HG02798 (cell line): ENCODE results near the gene C3orf20.

Source experiments
- ATAC-seq: cut with Tn5 transposase; IDR thresholded peaks from one replicate; pipeline ENCODE4 v1.9.1; 2021; ENCODE audit warnings: mild to moderate bottlenecking; ENCODE audit not compliant: unreplicated experiment, poor library complexity

Gene C3orf20

DNA sequence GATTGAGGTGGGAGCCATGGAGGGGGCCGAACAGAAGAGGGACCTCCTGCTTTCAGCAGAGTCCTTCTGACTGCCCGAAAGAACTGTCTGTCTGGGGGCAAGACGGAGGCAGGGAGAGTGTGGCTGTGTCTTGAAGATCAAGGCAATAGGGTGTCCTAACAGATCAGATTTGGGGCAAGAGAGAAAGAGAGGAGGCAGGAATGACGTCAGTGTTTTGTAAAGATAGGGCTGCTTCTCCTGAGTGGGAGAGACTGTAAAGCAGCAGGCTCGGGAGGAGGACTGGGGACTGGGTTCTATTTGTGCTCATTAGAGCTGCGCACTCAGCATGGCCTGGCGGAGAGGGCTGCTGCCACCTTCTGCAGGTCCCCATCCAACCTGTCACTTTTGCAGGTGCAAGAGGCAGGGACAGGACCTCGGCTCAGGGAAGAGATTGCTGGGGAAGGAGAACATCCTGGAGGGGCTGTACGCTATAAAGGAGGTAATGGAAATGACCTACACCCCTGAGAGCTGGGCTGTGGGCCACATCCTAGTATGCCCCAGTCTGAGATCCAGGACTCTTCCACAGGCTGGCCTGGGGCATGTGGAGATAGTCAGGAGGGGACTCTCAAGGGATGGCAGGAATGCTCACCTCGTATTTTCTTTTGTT is 114.8 kb downstream of the C3orf20 start:
- no peak for ATAC-seq

DNA sequence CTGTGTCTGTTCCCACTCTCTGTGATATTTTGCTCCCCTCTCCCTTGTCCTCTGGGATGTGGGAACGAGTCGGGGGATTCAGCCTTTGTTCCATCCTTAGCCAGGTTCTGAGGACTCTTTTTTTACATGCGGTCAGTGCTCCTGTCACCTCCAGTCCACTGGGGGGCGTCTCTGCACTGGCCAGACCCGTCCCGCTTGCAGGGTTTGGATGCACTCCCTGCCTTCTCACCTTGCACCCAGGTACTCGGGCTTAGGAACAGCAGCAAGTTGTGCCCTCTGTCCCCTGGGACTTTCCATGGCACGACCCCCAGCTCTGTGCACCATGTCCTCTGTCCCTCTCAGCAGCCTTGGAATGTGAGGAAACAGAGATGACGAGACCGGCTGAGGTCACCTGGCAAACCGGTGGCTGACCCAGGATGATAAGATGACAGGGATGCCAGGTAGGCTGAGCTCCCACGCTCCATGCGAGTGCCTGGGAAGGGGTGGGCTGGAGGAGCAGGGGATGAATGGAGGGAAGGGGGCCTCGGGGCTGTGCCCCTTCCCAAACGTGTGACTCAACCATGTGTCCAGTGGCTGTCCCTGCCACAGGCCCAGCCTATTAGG is 116.5 kb downstream of the C3orf20 start:
- no peak for ATAC-seq

DNA sequence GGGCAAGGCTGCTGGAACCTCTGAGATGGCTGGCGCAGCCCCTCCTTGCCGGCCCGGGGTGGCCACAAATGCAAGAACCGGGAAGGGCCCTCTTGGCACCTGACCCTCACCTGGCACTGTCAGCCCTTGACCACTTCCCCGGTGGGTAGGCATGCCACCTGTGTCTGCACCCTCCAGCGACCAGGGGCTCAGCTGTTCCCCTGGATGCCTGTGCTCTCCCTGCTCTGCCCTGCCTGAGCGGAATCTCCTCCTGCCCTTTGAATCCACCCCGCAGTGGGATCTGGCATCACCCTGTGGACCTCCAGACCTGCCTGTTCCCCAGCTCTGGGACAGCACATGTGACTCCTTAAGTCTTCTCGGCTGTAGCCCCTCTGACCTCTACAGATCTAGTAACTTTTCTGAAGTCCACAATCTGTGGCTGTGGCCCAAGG is 117.8 kb downstream of the C3orf20 start:
- no peak for ATAC-seq

DNA sequence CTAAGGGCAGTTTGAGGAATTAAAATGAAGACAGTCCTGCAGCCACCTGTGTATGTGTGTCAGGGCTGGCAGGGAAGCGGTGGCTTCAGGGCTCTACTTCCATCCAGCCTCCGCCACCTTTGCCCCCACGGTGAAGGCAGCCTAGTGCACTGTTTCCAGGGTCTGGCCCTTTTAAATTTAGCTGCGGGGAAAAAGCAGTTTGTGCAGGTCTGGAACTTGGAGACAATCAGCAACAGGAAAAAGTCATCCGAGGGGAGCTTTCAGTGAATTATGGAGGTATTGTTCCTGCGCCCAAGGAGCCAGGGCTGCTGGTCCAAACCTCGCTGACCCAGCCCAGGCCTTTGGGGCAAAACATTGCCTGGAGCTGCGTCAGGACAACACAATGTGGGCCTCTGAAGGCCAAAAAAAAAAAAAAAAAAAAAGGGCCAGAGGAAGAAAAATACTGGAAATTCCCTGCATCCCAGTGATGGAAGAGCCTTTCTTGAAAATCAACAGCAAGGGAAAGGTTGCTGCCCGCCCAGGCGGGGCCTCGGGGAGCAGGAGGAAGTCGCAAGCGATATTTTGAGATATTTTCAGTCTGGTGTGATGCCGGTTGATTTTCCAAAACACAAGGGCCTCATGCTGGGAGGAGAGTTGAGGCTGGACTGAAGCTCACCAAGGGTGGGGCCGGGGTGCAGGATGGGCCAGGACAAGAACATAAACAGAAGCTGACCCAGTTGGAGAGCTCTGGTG is 118.4 kb downstream of the C3orf20 start:
- no peak for ATAC-seq

DNA sequence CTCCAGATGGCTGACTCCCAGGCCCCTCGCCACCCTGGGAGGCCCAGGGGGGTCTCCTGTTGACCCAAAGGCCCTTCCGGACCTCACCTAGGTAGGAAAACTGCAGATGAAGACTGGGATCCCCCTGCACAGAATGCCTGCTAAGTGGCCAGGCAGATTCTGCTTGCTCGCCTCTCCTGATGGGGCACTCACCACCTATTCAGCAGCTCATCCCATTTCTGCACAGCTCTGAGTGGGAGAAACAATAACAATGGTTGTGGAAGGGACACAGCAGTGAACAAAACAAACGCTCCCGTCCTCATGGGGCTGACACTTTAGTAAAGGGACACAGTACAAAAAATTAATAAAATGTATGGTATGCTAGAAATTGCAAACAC is 118.9 kb downstream of the C3orf20 start:
- no peak for ATAC-seq

DNA sequence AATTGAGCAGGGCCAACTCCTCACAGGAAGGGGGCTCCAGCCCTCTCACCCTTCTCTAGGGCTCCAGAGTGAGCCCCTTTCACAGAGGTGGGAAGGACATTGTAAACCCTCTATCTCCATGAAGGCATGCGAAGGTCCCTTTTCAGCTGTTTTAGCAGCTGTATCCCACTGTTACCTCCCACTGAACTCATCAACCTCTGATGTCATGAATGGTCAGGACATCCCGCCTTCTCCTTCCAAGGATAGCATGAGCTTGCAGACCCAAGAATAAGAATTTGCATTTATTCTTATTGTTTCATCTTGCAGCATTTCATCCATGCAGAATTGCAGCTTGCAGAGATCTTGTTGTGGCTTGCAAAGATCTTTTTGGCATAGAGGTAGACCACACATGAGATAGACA is 119.5 kb downstream of the C3orf20 start:
- no peak for ATAC-seq

DNA sequence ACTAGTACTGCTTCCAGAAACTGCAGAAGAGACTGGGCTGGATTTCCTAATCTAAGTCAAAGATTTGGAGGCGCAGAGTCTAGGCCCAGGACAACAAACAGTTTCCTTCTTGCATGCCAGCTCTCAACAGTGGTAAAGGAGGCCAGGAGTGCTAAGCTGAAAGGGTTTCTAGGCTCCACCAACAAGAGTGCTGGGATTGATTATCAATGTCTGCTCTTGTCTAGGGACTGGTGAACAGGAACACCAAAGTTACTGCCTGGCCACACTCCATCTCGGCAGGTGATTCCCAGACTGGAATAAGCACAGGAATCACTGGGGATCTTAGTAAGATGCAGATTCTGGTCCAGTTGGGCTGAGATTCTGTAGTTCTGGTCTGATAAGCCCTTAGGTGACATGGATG is 121.1 kb downstream of the C3orf20 start:
- no peak for ATAC-seq

DNA sequence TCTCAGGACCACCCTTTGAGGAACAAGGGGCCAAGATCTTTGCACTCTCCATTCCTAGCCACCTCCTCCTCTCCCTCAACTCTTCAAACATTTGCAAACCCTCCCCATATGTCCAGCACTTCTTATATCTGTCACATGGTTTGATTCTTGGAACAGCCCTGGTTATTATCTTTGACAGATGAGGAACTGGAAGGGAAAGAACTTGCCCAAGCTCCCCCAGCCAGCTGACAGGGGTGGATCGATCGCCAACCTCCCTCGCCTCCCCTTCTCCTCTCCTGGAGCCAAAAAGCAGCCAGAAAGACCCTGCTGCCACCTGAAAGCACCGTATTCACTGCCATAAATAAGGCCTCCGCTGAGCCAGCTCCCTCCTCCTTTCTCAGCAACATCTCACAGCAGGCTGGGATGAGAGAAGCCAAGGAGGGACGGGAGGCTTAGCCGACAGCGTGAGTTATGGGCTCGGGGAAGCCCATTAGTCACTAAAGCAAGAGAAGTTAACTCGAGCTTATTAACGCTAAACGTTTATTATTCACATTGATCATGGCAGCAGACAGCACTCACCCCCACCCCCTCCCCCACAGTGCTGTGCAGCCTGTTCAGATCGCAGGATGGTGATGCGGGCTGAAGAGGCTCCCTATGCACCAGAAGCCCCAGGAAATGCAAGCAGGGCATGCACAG is 121.6 kb downstream of the C3orf20 start:
- no peak for ATAC-seq

DNA sequence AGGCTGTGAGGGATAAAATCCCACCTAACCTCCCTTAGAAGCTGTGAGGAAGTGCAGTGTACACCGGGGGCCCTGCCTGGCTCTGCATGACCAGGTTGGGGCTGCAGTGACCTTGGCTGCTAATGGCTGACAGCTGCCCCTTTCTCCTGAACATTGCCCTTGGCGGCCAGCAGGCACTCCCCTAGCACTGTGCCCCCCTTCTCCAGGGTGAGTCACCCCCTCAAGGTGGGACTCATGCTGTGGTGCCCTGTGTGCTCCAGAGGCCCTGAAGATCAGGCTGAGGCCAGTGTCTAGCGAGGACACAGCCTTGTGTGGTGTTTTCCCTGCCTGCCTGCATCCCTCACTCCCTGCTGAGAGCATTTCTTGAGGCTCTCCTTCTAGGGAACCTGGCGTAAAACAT is 122.8 kb downstream of the C3orf20 start:
- ATAC-seq, result no peak

DNA sequence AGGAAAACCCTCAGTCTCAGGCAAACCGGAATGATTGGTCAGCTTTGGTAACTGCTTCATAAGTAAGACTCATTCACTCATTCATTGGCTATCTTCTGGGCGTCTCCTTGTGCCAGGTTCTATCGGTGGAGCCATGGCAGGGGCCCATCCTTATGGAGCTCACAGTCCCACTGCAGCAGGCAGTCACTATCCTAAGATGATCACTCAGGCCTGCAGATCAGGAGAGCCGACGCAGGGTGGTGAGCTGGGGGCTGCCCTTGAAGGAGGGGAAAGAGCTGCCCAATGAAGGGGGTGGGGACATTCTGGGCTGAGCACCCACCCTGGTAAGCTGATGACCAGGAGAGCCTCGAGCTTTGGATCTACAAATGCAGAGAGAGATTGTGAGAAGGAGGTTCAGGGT is 123.3 kb downstream of the C3orf20 start:
- no peak for ATAC-seq

DNA sequence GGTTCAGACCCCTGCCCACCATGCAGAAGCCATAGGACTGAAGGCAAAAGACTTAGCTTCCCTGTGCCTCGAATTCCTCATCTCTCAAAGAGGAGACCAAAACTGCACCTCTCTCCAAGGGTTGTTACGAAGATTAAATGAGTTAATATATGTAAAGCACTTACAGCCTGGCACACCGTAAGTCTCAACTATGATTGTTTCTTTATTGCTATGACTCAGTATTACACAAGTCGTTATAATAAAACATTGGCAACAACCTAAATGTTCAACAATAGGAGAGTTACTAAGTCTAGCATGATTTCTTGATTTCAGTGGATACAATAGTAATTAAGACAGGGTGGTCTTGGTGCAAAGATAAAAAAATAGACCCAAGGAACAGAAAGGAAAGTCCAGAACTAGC is 124.2 kb downstream of the C3orf20 start:
- ATAC-seq, result no peak

DNA sequence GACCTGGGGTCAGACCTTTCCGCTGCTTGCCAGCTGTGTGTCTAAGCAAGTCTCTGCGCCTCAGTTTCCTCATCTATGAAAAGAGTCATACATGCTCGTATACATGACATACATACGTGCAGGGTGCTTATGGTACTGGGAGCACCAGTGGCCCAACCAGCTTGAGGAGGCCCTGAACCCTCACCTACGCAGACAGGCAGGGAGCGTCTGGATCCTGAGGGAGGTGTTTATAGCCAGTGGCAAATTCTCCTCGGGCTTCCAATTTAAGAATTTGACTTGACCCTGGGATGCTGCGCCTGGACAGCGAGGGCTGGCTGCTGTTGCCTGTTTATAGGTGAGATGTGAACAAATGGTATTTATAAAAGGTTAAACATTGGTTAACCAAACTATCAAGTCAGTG is 126.1 kb downstream of the C3orf20 start:
- ATAC-seq, result no peak

DNA sequence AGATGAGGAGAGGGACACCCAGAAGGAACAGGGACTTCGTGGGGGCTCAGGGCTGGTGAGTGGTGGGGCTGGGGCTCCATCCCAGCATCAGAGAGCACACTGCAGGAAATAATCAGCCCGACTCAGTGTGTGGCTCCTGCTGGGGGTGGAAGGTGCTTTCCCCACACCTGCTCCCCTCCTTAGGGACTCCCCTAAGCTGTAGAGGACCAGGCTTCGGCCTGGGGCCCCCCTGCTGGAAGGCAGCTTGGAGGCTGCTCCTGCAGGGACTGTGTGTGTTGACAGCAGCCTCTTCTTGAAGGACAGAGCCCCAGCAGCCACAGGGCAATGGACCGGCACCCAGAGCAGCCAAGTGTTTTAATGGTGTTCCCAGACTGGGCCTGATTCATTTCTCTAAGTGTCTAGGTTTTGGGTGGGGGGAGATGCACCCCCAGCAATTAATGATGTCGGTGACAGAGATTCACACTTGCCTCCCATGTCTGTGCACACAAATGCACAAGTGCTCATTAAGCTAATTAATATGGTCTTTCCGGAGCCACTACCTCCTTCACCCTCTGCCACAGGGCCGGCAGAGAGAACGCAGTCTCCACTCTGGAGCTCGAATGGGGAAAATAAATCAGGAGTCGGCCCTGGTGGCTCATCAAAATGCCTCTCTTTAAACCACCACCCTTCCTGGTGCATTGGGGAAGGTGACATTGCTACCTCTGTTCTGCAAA is 126.9 kb downstream of the C3orf20 start:
- no peak for ATAC-seq

DNA sequence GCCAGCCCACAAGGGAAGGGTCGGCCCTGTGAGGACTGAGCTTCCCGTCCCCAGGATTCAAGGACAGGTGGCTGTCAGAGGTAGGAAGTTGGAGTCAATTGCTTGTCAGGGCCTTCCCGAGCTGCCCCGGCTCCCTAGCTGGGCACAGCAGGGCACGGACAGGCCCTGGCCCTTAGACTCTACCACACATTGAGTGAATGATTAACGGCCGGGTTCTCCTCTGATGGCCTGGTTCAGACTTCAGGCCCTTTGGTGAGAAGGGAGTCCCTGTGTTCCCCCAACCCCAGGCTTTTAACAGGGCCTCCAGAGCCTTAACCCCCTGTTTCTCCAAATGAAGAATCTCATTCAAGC is 127.4 kb downstream of the C3orf20 start:
- no peak for ATAC-seq

DNA sequence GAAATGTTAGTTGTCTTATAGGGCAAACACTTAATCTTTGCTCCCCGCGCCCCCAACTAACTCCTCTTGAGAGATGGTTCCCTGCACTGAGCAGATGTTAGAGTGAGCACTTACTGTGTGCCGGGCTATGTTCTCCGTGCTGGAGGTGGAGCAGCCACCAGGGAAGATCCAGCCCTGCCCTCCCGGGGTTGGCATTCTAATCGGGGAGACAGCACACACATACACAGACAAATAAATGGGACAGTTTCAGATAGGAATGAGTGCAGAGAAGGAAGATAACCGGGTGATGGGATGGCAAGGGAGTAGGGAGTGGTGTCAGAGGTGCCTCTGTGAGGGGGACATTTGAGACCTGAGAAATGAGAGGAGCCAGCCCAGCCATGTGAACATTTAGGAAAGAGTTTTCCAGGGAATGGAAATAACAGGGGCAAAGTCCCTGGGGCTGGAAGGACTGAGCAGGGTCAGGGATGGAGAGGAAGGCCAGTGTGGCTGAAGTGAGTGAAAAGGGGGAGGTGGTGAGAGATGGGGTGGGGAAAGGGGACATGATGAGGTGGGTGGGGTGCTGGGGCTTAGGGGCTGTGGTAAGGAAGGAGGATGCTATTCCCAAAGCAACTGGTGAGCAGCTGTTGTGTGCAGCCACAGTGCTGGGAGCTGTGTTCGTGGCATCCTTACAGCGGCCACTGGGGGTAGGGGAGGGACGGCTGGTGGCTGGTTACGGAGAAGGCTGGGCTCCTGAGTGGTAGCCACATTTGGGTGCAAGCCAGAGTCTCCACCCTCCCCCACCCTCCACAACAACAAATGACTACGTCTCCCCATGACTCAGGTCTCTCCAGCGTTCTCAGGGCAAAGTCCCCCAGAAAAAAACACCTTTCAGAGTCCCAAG is 128.4 kb downstream of the C3orf20 start:
- no peak for ATAC-seq

DNA sequence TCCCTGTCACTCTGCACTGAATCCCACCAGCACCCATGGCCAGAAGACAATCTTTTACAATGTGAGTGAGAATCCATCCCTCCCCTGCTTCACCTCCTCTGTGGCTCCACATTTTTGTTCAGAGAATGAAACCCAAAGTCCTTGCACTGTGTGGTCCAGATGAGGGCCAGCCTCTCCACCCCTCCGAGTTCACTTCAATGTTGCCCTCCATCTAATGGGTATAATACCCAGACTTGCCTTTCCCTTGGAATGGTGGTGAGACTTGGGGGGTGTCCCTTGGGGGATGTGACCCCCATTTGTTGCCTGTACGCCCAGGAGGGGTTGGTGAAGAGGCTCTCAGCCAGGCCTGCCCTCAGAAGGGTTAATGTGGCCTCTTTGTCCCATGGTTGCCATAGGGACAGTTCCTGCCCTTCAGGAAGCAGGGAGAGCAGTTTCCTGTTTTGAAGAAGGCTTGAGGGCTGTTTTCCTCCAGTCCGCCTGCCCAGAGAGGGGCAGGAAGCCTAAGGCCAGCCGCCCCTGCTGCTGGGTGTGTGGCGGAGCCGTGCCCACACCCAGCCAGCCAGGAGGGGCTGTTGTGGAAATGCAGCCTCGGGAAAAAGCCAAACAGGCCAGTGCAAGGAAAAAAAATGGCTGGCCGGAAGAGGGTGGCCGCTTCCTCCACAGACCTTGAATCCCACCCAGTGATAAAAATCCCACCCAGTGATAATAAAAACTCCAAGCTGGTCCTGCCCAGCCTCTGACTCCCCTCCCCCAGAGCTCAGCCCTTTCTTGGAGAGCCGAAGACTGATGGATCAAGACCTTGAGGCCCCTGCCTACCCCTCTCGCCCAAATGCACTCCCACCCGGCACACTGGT is 129.3 kb downstream of the C3orf20 start:
- ATAC-seq, result no peak

DNA sequence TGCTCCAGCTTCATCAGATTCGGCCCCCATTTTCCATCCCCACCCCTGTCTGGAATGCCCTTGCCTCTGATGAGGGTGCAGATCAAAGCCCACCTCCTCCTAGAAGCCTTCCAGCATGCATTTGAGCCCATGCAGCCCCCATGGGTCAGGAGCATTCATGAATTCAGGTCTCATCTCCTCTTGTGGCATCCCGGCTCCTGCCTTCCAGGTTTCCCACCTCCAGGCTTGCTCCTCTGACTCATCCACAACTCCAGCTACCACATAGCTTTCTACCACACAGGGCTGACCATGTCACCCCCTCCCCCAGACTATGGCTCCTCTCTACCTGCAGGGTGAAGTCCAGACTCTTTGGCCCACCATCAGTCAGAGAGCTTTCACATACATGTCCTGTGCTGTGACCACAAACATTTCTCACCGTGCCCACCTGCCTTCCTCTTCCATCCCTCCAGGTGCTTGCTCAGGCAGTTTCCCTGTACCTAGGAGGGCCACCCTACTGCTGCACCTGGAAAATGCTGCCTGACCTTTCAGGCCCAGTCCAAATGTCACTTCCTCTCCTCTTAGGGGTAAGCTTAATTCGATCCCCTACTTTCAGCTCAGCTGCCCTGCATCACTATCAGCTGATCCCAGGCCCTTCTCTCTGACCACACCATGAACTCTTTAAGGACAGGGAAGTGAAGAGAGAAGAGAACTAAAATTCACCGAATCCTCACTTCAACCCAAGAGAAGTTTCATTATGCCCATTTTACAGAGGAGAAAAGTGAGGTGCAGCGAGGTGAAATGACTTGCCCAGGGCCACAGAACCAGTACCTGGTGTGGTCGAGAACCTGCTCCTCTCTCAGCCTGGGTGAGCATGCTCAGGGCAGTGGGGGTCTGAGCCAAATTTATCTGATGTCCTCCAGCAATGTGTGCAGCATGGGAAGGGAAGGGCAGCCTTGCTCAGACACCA is 130.2 kb downstream of the C3orf20 start:
- ATAC-seq, result no peak
